Stimulated activated CD4-positive, alpha-beta T cell treated with anti-CD3 and anti-CD28 coated beads, Interleukin-15, amount 100 ng/mL, for 48 hours (primary cell): Measurements from ENCODE around the gene MACF1.

ENCODE experiments used
- DNase-seq, 2 donors: peaks; one replicate each; pipeline ENCODE4 v3.0.0-alpha.2; 2020; ENCODE audit warnings: low read depth in 2 of 2

Gene MACF1

GRCh38 chr1:39348278-39348677 lies 143.8 kb downstream of the MACF1 start:
- no peak for DNase-seq

GRCh38 chr1:39352881-39353280 lies 148.4 kb downstream of the MACF1 start:
- DNase-seq, result no peak

- DNase-seq, result no peak
Observed at GRCh38 chr1:39354572-39354971, 150.1 kb downstream of the MACF1 start.

- no peak for DNase-seq
Observed at GRCh38 chr1:39358491-39358890, 154.0 kb downstream of the MACF1 start.

GRCh38 chr1:39359028-39359570 lies 154.6 kb downstream of the MACF1 start:
- no peak for DNase-seq

GRCh38 chr1:39360731-39361130 lies 156.2 kb downstream of the MACF1 start:
- DNase-seq, result no peak

- no peak for DNase-seq
Observed at GRCh38 chr1:39361446-39361845, 157.0 kb downstream of the MACF1 start.

- DNase-seq, result no peak
Observed at GRCh38 chr1:39363267-39363666, 158.8 kb downstream of the MACF1 start.

GRCh38 chr1:39368045-39368444 lies 163.6 kb downstream of the MACF1 start:
- no peak for DNase-seq

- no peak for DNase-seq
Observed at GRCh38 chr1:39369565-39369964, 165.1 kb downstream of the MACF1 start.

GRCh38 chr1:39370602-39371001 lies 166.1 kb downstream of the MACF1 start:
- no peak for DNase-seq

GRCh38 chr1:39372105-39372504 lies 167.6 kb downstream of the MACF1 start:
- no peak for DNase-seq

GRCh38 chr1:39376656-39377055 lies 172.2 kb downstream of the MACF1 start:
- no peak for DNase-seq

- no peak for DNase-seq
Observed at GRCh38 chr1:39378377-39378776, 173.9 kb downstream of the MACF1 start.

GRCh38 chr1:39379187-39379586 lies 174.7 kb downstream of the MACF1 start:
- DNase-seq, result no peak

- no peak for DNase-seq
Observed at GRCh38 chr1:39380036-39380435, 175.5 kb downstream of the MACF1 start.

- DNase-seq, result no peak
Observed at GRCh38 chr1:39381839-39382238, 177.3 kb downstream of the MACF1 start.

GRCh38 chr1:39384305-39384704 lies 179.8 kb downstream of the MACF1 start:
- DNase-seq, result no peak

GRCh38 chr1:39385067-39385988 lies 180.8 kb downstream of the MACF1 start:
- no peak for DNase-seq

GRCh38 chr1:39386997-39387396 lies 182.5 kb downstream of the MACF1 start:
- no peak for DNase-seq

GRCh38 chr1:39387452-39387851 lies 183.0 kb downstream of the MACF1 start:
- no peak for DNase-seq

GRCh38 chr1:39391691-39392679 lies 187.5 kb downstream of the MACF1 start:
- DNase-seq, result no peak
